Stimulated activated CD8-positive, alpha-beta memory T cell treated with anti-CD3 and anti-CD28 coated beads, Interleukin-4, amount 100 ng/mL, for 4 hours (primary cell): Measurements from ENCODE around the gene PRPS1.
A peak's percentile ranks its signal among the peaks of the same experiment; 100 is the strongest.
"Not testable (repeated sequence)": the region's sequence is repeated elsewhere in the genome, so short reads cannot be mapped to it uniquely, and the experiment has no call there.

Source experiments
- DNase-seq, 2 donors: peaks; one replicate each; pipeline ENCODE4 v3.0.0-alpha.2; 2020; ENCODE audit warnings: low read depth in 2 of 2, low spot score in 1 of 2

Gene PRPS1

GRCh38 chrX:107627838-107628661 lies at the start of gene PRPS1:
TSS of gene PRPS1 (plus strand) at chrX:107628510. CDS start at chrX:107628629, 119 bp downstream.
- peak; percentile 65 to 78 for DNase-seq

- no peak for DNase-seq
These were observed 48.4 kb upstream of the PRPS1 start for GRCh38 chrX:107579956-107580355.

GRCh38 chrX:107581923-107582322 lies 46.4 kb upstream of the PRPS1 start:
- DNase-seq = no peak

DNA sequence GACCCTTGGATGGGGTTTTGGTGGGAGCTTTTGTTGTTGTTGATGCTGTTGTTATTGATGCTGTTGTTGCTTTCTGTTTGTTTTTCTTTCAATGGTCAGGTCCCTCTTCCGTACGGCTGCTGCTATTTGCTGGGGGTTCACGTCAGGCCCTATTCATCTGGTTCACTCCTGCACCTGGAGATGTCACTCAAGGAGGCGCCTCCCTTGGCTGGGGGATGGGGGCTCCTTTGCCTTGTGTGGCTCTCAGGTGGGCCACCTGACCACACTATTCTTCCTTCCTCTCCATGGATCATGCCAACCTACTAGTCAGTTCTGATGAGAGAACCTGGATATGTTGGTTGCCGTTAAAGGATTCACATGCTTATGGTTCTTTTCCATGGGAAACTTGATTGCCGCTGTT lies 39.1 kb upstream of the PRPS1 start:
- DNase-seq = no peak

GRCh38 chrX:107596651-107597050 lies 31.7 kb upstream of the PRPS1 start:
- DNase-seq = no peak

DNA sequence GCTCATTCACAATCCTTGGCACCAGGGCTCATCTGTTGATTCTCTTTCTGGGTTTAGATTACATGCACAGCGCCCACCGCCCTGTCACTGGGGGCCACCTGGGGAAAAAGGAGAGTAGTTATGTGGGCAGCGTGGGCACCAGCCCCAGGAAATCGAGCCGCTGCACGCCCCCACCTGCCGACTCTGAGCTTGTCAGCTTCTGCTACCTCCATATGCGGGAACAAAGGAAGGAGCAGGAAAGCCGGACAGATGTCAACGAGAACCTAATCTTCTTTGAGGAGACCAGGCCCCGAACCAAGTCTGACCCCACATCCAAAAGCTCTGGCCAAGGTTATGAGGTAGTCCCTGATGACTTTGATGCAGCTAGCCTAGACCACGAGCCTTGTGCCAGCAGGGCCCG lies 31.0 kb upstream of the PRPS1 start:
- DNase-seq = no peak

DNA sequence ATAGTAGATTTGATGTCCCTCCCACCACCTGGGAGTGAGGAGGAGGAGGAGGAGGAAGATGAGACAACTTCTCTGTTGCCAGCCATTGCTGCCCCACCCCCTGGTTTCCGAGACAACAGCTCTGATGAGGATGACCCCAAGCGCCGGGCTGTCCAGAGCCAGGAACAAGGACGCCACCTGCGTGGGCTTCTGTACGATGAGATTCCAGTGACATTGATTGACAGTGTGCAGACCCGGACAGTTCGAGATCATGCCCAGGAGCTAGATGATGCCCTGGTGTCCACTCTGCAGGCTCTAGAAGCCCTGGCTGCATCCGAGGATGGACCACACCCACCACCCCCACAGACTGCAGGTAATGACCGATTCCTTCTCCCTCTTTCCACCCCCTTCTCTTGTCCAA lies 30.5 kb upstream of the PRPS1 start:
- DNase-seq = no peak

GRCh38 chrX:107599450-107599861 lies 28.9 kb upstream of the PRPS1 start:
- DNase-seq = no peak

DNA sequence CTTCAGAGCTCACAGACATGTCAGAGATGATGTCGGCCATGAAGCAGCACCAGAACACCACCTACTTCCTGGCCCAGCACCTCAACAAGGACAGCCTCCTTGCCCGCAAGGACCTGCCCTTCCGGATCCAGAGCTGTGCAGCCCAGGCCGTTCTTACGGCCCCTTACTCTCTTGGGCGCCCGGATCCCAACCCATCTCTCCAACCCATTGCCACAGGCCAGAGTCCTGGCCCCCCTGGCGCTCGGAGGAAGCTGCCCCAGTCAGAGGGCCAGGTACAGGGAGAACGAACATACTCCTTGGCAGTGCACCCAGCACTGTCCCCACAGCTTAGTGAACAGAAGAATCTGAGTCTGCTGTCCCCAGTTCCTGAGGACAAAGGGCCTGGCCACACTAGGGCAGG lies 27.9 kb upstream of the PRPS1 start:
- no peak for DNase-seq

DNA sequence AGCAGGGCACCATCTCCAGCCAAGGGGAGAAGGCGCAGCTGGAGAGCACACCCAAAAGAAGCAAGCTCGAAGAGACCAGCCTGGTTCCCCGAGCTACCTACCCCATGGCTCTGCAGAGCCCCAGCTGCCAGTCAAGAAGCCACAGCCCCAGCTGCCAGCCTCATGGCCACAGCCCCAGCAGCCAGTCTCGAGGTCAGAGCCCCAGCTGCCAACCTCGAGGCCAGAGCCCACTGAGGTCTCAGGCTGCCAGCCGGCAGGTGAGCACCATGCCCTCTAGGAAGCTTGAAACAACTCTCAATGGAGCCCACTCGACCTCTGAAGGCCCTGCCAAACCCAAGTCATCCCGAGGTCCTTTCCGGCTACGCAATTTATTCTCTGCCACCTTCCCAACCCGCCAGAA lies 27.0 kb upstream of the PRPS1 start:
- no peak for DNase-seq

DNA sequence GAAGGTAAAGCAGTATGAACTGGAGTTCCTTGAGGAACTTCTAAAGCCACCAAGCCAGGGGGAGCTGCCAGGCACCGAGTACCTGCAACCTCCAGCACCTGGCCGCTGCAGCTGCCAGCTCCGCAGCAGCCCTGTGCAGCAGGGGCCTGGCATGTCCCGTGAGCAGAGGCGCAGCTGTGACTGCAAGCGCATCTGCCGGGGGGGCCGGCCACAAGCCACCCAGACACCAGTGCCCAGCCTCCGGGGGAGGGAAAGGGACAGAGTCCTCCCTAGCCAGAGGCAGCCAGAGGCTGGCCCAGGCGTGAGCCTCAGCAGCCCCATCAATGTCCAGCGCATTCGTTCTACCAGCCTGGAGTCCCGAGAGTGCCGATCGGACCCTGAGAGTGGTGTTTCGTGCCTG lies 26.6 kb upstream of the PRPS1 start:
- no peak for DNase-seq

GRCh38 chrX:107602694-107603239 lies 25.5 kb upstream of the PRPS1 start:
- no peak for DNase-seq

DNA sequence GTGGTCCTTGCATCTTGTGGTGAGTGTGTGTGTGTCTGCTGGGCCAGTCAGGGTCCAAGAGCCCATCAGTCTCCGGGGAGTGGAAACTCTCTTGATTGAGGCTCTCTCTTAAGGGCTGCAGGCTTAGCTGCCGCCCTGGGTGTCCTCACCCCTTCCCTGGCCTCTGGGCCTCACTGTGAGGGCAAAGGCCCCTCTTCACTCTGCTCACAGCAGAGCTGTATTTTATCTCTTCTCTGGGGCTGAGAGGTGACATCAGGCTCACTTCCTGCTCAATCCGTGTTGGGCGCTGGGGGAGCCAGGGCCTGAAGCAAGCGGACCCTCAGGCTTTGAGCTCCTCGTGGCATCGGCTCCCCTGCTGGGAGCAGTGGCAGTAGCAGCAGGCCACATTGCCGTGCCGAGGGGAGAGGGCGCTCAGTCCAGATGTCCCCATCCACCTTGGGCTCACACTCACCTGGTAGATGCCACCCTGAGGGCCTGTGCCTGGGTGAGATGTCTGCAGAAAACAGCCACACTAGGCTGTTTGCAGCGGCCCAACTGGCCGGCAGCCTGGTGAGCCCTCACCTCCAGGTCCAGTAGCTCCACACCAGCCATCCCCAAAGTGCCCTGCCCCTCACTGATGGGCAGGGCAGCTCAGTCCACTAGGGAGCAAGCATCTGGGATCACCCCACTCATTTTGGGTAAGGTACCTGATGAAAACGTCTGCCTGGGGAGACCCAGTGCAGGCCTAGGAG lies 24.7 kb upstream of the PRPS1 start:
- no peak for DNase-seq

- DNase-seq = not testable (repeated sequence)
These were observed 19.2 kb upstream of the PRPS1 start for GRCh38 chrX:107609061-107609460.

GRCh38 chrX:107610667-107611066 lies 17.6 kb upstream of the PRPS1 start:
- no peak for DNase-seq

DNA sequence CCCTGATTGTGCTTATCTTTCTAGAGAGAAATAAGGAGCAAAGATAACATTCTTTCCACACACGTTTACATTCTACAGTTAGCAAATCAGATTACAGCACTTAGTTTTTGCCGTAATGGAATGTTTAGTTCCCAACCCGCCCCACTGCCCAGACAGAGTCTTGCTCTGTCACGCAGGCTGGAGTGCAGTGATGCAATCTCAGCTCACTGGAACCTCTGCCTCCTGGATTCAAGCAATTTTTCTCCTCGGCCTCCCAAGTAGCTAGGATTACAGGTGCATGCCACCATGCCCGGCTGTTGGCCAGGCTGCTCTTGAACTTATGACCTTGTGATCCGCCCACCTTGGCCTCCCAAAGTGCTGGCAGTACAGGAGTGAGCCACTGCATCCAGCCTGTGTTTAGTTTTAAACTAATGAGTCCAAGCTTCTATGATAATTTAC lies 8.4 kb upstream of the PRPS1 start:
- no peak for DNase-seq

- no peak for DNase-seq
These were observed 3.4 kb upstream of the PRPS1 start for GRCh38 chrX:107624893-107625292.

- DNase-seq = no peak
These were observed 2.6 kb upstream of the PRPS1 start for GRCh38 chrX:107625739-107626138.

DNA sequence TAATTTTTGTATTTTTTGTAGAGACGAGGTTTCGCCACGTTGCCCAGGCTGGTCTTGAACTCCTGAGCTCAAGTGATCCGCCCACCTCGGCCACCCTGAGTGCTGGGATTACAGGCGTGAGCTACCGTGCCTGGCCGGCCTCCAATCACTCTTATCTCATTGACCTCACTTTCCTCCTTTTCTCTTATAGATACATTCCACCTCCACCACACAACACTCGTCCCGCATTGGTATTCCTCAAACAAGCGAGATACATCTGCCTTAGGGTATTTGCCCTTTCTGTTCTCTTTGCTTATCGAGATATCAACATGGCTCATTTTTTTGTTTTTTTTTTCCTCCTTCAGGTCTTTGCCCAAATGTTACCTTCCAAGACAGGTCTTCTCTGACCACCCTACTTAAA lies 1.8 kb upstream of the PRPS1 start:
- DNase-seq = no peak

DNA sequence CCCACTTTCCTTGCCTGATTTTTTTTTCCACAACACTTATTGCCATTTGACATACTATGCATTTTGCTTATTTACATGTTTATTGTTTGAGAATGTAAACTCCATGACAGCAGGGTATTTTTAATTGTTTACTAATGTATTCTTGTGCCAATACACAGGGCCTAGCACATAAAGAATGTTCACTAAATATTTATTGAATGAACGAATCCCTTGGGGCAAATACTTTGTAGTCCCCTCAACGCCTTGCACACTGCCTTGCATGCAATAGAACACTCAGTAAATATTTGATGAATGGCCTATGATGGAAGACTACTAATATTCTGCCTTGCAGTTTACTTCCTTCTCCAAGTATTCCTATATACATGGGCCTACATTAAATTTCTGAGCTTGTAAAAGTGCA lies 1.4 kb upstream of the PRPS1 start:
- no peak for DNase-seq

- peak in 1 of 2 donors; percentile 6 for DNase-seq
These were observed 591 bp downstream of the PRPS1 start for GRCh38 chrX:107628662-107629539.
